GM12891 (cell line): Measurements from ENCODE around the gene HTRA3.

Source experiments
- PAX5 ChIP-seq: IDR thresholded peaks from 2 replicates; pipeline ENCODE4 v1.6.1; 2011; ENCODE audit warnings: low read length, moderate library complexity, mild to moderate bottlenecking; ENCODE audit not compliant: insufficient read depth, severe bottlenecking
- POLR2A ChIP-seq: IDR thresholded peaks from 2 replicates; pipeline ENCODE4 v1.6.1; 2011; ENCODE audit warnings: low read depth, low read length, control low read depth
- POLR2AphosphoS5 ChIP-seq: IDR thresholded peaks from 2 replicates; pipeline ENCODE4 v1.6.1; 2011; ENCODE audit warnings: low read depth, low read length, control low read depth
- POU2F2 ChIP-seq: IDR thresholded peaks from 2 replicates; pipeline ENCODE4 v1.6.1; 2011; ENCODE audit warnings: low read depth, mild to moderate bottlenecking, control low read depth, low read length, moderate library complexity
- SPI1 ChIP-seq: IDR thresholded peaks from 2 replicates; pipeline ENCODE4 v1.6.1; 2011; ENCODE audit warnings: low read depth, low read length, control low read depth
- TAF1 ChIP-seq: IDR thresholded peaks from 2 replicates; pipeline ENCODE4 v1.6.1; 2011; ENCODE audit warnings: low read depth, low read length, control low read depth

- no peak for TF ChIP-seq POLR2A
- no peak for TF ChIP-seq TAF1
- no peak for TF ChIP-seq POLR2AphosphoS5
- no peak for TF ChIP-seq SPI1
- no peak for TF ChIP-seq POU2F2
- TF ChIP-seq PAX5 = no peak
Observed at GRCh38 chr4:8245884-8246833, 23.4 kb upstream of the HTRA3 start.
